GM12864 (cell line): ENCODE data around the gene MGMT.

Source experiments
- DNase-seq: peaks from one replicate; pipeline ENCODE4 v3.0.0-alpha.2; 2011; ENCODE audit warnings: low read depth
- H3K4me3 ChIP-seq: 2 replicates; pipeline ENCODE4 v1.5.1; 2011; ENCODE audit warnings: mild to moderate bottlenecking, low read depth, low read length, control low read depth
- TF ChIP-seq, protein P1 (sequence below): IDR thresholded peaks from 2 replicates; pipeline ENCODE4 v1.5.1; 2011; ENCODE audit warnings: low read depth, mild to moderate bottlenecking, moderate library complexity, low read length, control low read depth, inconsistent platforms; ENCODE audit errors: missing control alignments

MGMT gene

DNA sequence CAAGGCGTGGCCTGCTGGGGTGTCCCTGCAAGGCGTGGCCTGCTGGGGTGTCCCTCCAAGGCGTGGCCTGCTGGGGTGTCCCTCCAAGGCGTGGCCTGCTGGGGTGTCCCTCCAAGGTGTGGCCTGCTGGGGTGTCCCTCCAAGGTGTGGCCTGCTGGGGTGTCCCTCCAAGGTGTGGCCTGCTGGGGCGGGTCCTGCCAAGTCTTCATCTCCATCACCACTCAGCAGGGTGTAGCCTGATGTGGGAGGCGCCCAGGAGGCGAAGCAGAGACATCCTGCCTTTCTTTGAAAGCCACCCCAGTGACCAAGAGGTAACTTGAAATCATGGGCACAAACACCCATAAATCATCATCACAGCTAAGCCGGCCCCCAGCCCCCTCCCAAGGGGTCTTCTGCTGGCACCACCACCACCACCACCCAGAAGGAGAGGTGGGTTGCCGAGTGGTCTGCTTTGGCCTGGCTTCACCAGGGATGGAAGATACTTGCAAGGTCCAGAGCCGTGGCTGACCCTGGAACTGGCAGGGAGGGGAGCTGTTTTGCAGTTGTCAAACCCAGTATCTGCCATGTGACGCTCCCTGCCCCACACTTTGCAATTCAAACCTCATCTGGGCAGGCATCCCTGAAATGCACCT lies 306.4 kb downstream of the MGMT start:
- H3K4me3 ChIP-seq: no peak overlapping the region
- TF ChIP-seq, protein P1, sequence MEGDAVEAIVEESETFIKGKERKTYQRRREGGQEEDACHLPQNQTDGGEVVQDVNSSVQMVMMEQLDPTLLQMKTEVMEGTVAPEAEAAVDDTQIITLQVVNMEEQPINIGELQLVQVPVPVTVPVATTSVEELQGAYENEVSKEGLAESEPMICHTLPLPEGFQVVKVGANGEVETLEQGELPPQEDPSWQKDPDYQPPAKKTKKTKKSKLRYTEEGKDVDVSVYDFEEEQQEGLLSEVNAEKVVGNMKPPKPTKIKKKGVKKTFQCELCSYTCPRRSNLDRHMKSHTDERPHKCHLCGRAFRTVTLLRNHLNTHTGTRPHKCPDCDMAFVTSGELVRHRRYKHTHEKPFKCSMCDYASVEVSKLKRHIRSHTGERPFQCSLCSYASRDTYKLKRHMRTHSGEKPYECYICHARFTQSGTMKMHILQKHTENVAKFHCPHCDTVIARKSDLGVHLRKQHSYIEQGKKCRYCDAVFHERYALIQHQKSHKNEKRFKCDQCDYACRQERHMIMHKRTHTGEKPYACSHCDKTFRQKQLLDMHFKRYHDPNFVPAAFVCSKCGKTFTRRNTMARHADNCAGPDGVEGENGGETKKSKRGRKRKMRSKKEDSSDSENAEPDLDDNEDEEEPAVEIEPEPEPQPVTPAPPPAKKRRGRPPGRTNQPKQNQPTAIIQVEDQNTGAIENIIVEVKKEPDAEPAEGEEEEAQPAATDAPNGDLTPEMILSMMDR: no peak
- DNase-seq: no peak

DNA sequence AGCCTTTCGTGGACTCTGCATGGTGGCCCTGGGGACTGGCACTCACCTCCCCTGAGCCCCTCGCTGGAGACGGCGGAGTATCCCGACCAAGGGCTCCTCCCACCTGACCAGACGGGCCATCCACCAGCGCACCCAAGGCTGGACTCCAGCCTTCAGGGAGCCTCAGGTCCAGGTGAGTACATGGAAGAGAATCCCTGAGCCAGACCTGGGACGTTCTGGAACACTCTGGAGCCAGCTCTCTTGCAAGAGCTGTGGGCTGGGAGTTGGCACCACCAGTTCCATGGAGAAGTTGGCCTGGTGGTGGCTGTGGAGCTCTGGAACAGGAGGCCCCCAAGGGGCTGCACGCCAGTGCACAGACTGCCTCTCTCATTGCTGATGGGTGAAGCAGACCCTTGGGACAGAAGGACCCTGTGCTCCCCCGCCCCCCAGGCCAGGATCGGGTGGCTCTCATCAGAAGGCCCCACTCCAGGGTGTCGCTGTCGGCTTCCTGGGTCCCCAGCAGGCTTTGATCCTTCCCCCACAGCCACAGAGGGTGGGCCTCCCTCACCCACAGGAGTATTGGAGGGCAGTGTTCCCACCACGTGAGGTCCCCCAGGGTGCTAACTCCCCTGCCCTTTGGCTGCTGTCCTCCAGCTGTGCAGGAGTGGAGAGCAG lies 307.2 kb downstream of the MGMT start:
- no peak overlapping the region for H3K4me3 ChIP-seq
- TF ChIP-seq, protein P1: no peak
- DNase-seq: no peak

DNA sequence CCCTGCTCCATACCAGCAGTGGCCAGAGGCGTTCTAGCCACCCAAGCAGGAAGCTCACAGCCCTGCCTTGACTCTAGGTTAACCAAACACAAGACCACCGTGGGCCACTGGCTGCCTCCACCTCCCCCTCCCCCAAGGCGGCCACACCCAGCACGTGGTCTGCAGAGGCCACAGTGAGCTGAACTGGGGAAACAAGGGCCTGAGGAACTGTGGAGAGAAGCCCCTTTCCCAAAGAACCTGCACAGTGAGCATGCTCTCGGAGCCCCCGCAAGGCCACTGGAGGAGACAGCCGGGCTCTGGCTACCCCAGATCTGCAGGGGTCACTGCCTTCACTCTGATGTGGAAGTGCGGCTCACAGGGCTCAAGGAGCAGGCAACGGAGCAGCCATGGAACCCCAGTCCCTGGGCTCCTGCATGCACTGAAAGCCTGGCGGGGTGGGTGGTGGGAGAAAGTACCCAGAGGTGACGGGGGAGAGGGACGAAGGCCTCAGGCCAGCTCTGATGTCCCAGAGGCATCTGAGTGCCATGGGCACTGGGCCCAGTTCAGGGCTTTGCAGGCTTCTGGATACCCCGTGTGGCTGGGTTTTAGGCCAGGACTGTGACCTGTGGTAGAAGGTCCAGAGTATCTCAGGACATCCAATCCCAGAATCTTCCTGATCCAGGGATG lies 307.8 kb downstream of the MGMT start:
- H3K4me3 ChIP-seq: no peak overlapping the region
- DNase-seq: no peak
- TF ChIP-seq, protein P1: no peak

DNA sequence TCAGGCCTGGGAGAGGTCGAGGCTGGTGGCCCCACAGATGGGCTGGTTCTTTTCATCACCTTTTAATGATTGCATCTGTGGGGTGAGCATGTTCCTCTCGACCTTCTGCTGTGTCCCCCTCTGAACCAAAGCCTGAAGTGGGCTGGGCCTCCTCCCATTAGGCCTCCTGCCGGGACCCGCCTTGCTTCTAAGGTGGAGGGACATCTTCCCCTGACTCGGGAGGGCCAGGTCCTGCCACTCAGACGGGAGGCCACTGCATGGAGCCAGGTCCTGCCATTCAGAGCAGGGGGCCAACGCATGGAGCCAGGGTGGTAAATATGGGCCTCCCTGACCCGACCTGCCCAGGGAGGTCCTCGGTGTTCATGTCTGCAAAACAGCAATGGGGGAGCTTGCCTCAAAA lies 308.6 kb downstream of the MGMT start:
- TF ChIP-seq, protein P1: no peak
- no peak overlapping the region for H3K4me3 ChIP-seq

DNA sequence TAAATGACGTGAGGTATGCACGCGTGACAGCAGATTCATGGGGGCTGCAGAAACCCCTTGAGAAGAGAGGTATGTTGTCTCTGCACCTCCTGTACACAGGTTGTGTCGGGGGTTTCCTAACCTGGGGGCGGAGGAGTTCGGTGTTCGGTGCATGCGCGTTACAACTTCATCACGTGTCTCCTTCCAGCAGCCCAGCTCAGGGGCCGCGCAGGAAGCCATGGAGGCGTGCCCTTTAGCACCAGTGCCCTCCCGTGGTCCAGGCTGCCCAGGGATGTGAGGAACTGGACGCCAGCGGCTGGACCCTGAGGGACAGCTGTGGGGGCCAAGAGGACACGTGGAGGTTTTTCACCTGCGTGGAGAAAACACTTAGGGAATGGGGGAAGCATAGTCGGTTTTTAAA lies 310.6 kb downstream of the MGMT start:
- H3K4me3 ChIP-seq: no peak overlapping the region
- no peak for DNase-seq
- TF ChIP-seq, protein P1: no peak

More for the DNA sequence above, 308.6 kb downstream of the MGMT start:
- no peak for DNase-seq

DNA sequence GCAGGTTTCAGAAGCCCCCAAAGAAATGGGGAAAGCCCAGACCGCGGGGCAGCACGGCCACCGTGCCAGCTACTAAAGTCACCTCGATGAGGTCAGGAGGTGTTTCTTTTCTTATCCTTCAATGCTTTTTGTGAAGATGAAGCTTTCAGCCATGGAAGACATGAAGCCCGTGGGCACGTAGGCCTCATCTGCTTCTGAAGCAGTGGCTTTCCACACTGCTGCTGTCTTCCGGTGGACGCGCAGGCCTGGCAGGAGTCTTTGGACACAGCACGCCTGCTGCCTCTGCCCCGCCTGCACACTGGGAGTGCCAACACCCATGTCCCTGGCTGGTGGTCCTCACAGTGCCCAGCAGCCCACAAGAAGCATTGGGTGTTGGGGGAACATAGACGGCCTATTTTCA lies 311.5 kb downstream of the MGMT start:
- no peak for DNase-seq
- H3K4me3 ChIP-seq: no peak overlapping the region
- TF ChIP-seq, protein P1: no peak
